ENCODE results near the gene HMG20B.

GRCh38 chr19:3563709-3564524 is 8.8 kb upstream of the HMG20B start:
- TF ChIP-seq CTCF (IDR thresholded peaks at IDR 0.05) (no peak), POLR2A (IDR thresholded peaks at IDR 0.05) (no peak)

Data from esophagus squamous epithelium (tissue), 4 donors.